HG03060 (cell line): Measurements from ENCODE around the gene DST.

Experiments
- ATAC-seq: cut with Tn5 transposase; IDR thresholded peaks from one replicate; pipeline ENCODE4 v1.9.1; 2021; ENCODE audit warnings: low read depth, moderate number of reproducible peaks; ENCODE audit not compliant: unreplicated experiment

Gene DST

GRCh38 chr6:56540232-56541029 is 102.3 kb downstream of the DST start:
- ATAC-seq, result no peak

- ATAC-seq, result no peak
These were observed 103.1 kb downstream of the DST start for GRCh38 chr6:56539527-56540105.

GRCh38 chr6:56538851-56539250 is 103.8 kb downstream of the DST start:
- ATAC-seq, result no peak

GRCh38 chr6:56537223-56537770 is 105.4 kb downstream of the DST start:
- ATAC-seq, result no peak

- ATAC-seq, result no peak
These were observed 106.2 kb downstream of the DST start for GRCh38 chr6:56536536-56536935.

GRCh38 chr6:56535626-56536025 is 107.1 kb downstream of the DST start:
- no peak for ATAC-seq

GRCh38 chr6:56534680-56535419 is 107.8 kb downstream of the DST start:
- no peak for ATAC-seq

GRCh38 chr6:56532766-56533551 is 109.7 kb downstream of the DST start:
- no peak for ATAC-seq

GRCh38 chr6:56531839-56532595 is 110.7 kb downstream of the DST start:
- no peak for ATAC-seq

- ATAC-seq, result no peak
These were observed 113.0 kb downstream of the DST start for GRCh38 chr6:56529594-56530191.

GRCh38 chr6:56528412-56528841 is 114.3 kb downstream of the DST start:
- no peak for ATAC-seq

- ATAC-seq, result no peak
These were observed 114.8 kb downstream of the DST start for GRCh38 chr6:56527934-56528333.

- ATAC-seq, result no peak
These were observed 115.7 kb downstream of the DST start for GRCh38 chr6:56526860-56527544.

GRCh38 chr6:56525974-56526789 is 116.5 kb downstream of the DST start:
- ATAC-seq, result no peak

- ATAC-seq, result no peak
These were observed 117.6 kb downstream of the DST start for GRCh38 chr6:56524891-56525703.

GRCh38 chr6:56522495-56523270 is 120.0 kb downstream of the DST start:
- no peak for ATAC-seq
